HepG2 (cell line): Measurements from ENCODE around the gene IL10. TPM values are rescaled to one million over a fixed set of nuclear protein-coding genes. Genes with fewer than 3 reads are reported as not detected.

Source experiments
- ATAC-seq: fragments of 200-7000 bp; cut with Tn5 transposase; 3 replicates; pipeline ENCODE4 v1.9.1; 2020; ENCODE audit warnings: mild to moderate bottlenecking, moderate library complexity
- BruUV-seq: library from RNA; stranded (reverse); fragments of 400-500 nt; replicated peaks from 2 replicates; lab custom pipeline; 2021; lab: Mats Ljungman, UMichigan
- CTCF ChIA-PET: fragments of 300-600 bp; formaldehyde crosslinking; extraction: SDS; loops from one replicate; lab custom pipeline; 2021; ENCODE audit warnings: low total read pairs, inconsistent platforms, low intra/inter-chr PET ratio; lab: Yijun Ruan, JAX
- POLR2A ChIA-PET: fragments of 350-600 bp; sonication (Branson Sonifier 250); formaldehyde crosslinking; loops from one replicate; lab custom pipeline; 2020; ENCODE audit warnings: antibody characterized with exemption, inconsistent platforms; lab: Yijun Ruan, JAX
- DNase-seq: peaks from one replicate; pipeline ENCODE4 v3.0.0-alpha.2; 2015; ENCODE audit warnings: low spot score
- FAIRE-seq: peaks from 3 replicates; lab custom pipeline; 2011; peaks lifted over from hg19 to GRCh38; lab: Jason Lieb, UNC
- H2AFZ ChIP-seq: one replicate; pipeline ENCODE4 v1.6.1; 2011; ENCODE audit warnings: low read length, inconsistent platforms
- H3K27ac ChIP-seq: fragments of 300-600 bp; 3 replicates; pipeline ENCODE4 v1.8.0; 2011; ENCODE audit warnings: mixed run types, mild to moderate bottlenecking, mixed read lengths, low read length, inconsistent platforms; ENCODE audit not compliant: insufficient read depth; ENCODE audit errors: extremely low read length
- H3K27me3 ChIP-seq, 2 experiments: fragments of 200-600 bp in 1 of 2; 2 replicates in 1 of 2; 3 replicates in 1 of 2; pipeline versions ENCODE4 v1.6.0 to v1.8.0; 2011; ENCODE audit warnings: low read length in 2 of 2, mild to moderate bottlenecking in 2 of 2, moderate library complexity in 2 of 2, inconsistent platforms in 1 of 2; ENCODE audit not compliant: insufficient read depth in 2 of 2, control insufficient read depth in 1 of 2
- H3K36me3 ChIP-seq, 2 experiments: fragments of 200-600 bp in 1 of 2; replicated peaks in 1 of 2; 2 replicates in 1 of 2; 3 replicates in 1 of 2; pipeline versions ENCODE4 v1.5.1 to v1.8.0; 2011; ENCODE audit warnings: low read length in 2 of 2, inconsistent platforms in 1 of 2; ENCODE audit not compliant: insufficient read depth in 2 of 2, control insufficient read depth in 1 of 2
- H3K4me1 ChIP-seq: 2 replicates; pipeline ENCODE4 v1.5.1; 2012; ENCODE audit warnings: low read length, inconsistent platforms; ENCODE audit not compliant: insufficient read depth
- H3K4me2 ChIP-seq: 2 replicates; pipeline ENCODE4 v1.6.0; 2011; ENCODE audit warnings: low read depth, low read length, inconsistent platforms
- H3K4me3 ChIP-seq, 3 experiments: fragments of 200-600 bp in 1 of 3; sonication (generic), shearing (Covaris generic) in 1 of 3; replicated peaks in 1 of 3; 2 replicates each; pipeline ENCODE4 v1.5.1; 2011 to 2016; ENCODE audit warnings: low read length in 3 of 3, inconsistent platforms in 2 of 3, low read depth in 2 of 3, mild to moderate bottlenecking in 2 of 3, control low read depth in 1 of 3, mixed read lengths in 1 of 3; ENCODE audit not compliant: insufficient read depth in 1 of 3
- H3K79me2 ChIP-seq: one replicate; pipeline ENCODE4 v1.6.1; 2011; ENCODE audit warnings: low read length, inconsistent platforms; ENCODE audit not compliant: insufficient read depth
- H3K9ac ChIP-seq: 2 replicates; pipeline ENCODE4 v1.6.0; 2011; ENCODE audit warnings: mild to moderate bottlenecking, low read depth, low read length, inconsistent platforms; ENCODE audit not compliant: insufficient read depth
- H3K9me3 ChIP-seq: 2 replicates; pipeline ENCODE4 v1.5.1; 2012; ENCODE audit warnings: mild to moderate bottlenecking, low read length
- H4K20me1 ChIP-seq: 2 replicates; pipeline ENCODE4 v1.6.0; 2011; ENCODE audit warnings: inconsistent platforms, mild to moderate bottlenecking, low read length, moderate library complexity; ENCODE audit not compliant: insufficient read depth
- ATF6 ChIP-seq: sonication (generic); formaldehyde crosslinking; conservative IDR thresholded peaks from 2 replicates; pipeline ENCODE4 v1.4.0; 2020; ENCODE audit warnings: missing genetic modification reagents
- FOXO4 ChIP-seq: sonication (generic); formaldehyde crosslinking; conservative IDR thresholded peaks from 2 replicates; pipeline ENCODE4 v1.8.1; 2023; ENCODE audit warnings: missing genetic modification reagents
- KAT8 ChIP-seq: IDR thresholded peaks from 2 replicates; pipeline ENCODE4 v1.6.1; 2016; ENCODE audit warnings: missing genetic modification reagents, missing compliant biosample characterization
- MAFK ChIP-seq, 2 experiments: IDR thresholded peaks in 1 of 2; conservative IDR thresholded peaks in 1 of 2; 2 replicates each; pipeline ENCODE4 v1.6.1; 2011; ENCODE audit warnings: improper control_type of control experiment in 2 of 2, low read length in 2 of 2
- MED1 ChIP-seq: sonication (generic); formaldehyde crosslinking; IDR thresholded peaks from 2 replicates; pipeline ENCODE4 v1.4.0; 2020; ENCODE audit warnings: missing genetic modification reagents
- MED8 ChIP-seq: sonication (generic); formaldehyde crosslinking; IDR thresholded peaks from 2 replicates; pipeline ENCODE4 v1.8.1; 2023; ENCODE audit warnings: mild to moderate bottlenecking, missing genetic modification reagents; ENCODE audit not compliant: insufficient replicate concordance
- MIER2 ChIP-seq: IDR thresholded peaks from 2 replicates; pipeline ENCODE4 v1.6.1; 2016; ENCODE audit warnings: missing biosample characterization, missing genetic modification reagents
- REST ChIP-seq, 2 experiments: IDR thresholded peaks; 2 replicates each; pipeline ENCODE4 v1.6.1; 2011 to 2012; ENCODE audit warnings: low read length in 2 of 2, borderline replicate concordance in 1 of 2, low read depth in 1 of 2, mild to moderate bottlenecking in 1 of 2, moderate library complexity in 1 of 2
- RXRA ChIP-seq: sonication (generic); formaldehyde crosslinking; IDR thresholded peaks from 2 replicates; pipeline ENCODE4 v1.5.1; 2020; ENCODE audit warnings: missing genetic modification reagents
- SMAD9 ChIP-seq: sonication (generic); formaldehyde crosslinking; IDR thresholded peaks from 2 replicates; pipeline ENCODE4 v1.5.1; 2020; ENCODE audit warnings: mild to moderate bottlenecking, missing genetic modification reagents
- ZGPAT ChIP-seq: IDR thresholded peaks from 2 replicates; pipeline ENCODE4 v1.6.1; 2016; ENCODE audit warnings: mild to moderate bottlenecking
- ZNF160 ChIP-seq: sonication (generic); formaldehyde crosslinking; IDR thresholded peaks from 2 replicates; pipeline ENCODE4 v1.8.0; 2022; ENCODE audit warnings: mild to moderate bottlenecking, inconsistent platforms, missing genetic modification reagents
- ZNF720 ChIP-seq: sonication (generic); formaldehyde crosslinking; IDR thresholded peaks from 2 replicates; pipeline ENCODE4 v1.4.0; 2020; ENCODE audit warnings: missing genetic modification reagents
- ZNF776 ChIP-seq: sonication (generic); formaldehyde crosslinking; IDR thresholded peaks from 2 replicates; pipeline ENCODE4 v1.4.0; 2020; ENCODE audit warnings: mild to moderate bottlenecking, missing genetic modification reagents
- ZSCAN22 ChIP-seq: sonication (generic); formaldehyde crosslinking; IDR thresholded peaks from 2 replicates; pipeline ENCODE4 v1.4.0; 2020; ENCODE audit warnings: mild to moderate bottlenecking, missing genetic modification reagents
- WGBS: methylation state at CpG from one replicate; pipeline ENCODE4 v1.1.6; 2017; ENCODE audit warnings: low lambda C conversion rate; 5-methylcytosine and 5-hydroxymethylcytosine counted together
- in situ Hi-C: cut with HindIII; loops from 2 replicates; pipeline ENCODE4 v1.10.0; 2017; ENCODE audit warnings: low pct_unique_long_range_greater_than_20kb; ENCODE audit not compliant: extremely low pct_ligation_motif_present
- intact Hi-C: fragments of 100-400 bp; cut with micrococcal nuclease; formaldehyde crosslinking; loops from one replicate; pipeline ENCODE4 v1.10.0; 2022; ENCODE audit not compliant: unreplicated experiment
- polyA plus RNA-seq, 8 experiments: library from polyadenylated mRNA; depleted of rRNA in 3 of 8; stranded (reverse) in 7 of 8; unstranded in 1 of 8; fragments of >200 nt; fragmentation: Illumina TruSeq in 4 of 8; extraction: Trizol in 4 of 8; gene quantifications; 2 replicates each; pipeline versions ENCODE4 v1.2.1 to v1.2.3, GENCODE V29; 2011 to 2016; ENCODE audit warnings: low read depth in 4 of 8, missing spikeins in 1 of 8, mixed read lengths in 1 of 8; ENCODE audit not compliant: insufficient read depth in 1 of 8
- total RNA-seq, 5 experiments: library from RNA; depleted of rRNA; stranded (reverse); fragments of >200 nt; fragmentation: Illumina TruSeq; extraction: Trizol; gene quantifications; 2 replicates each; pipeline ENCODE4 v1.2.3, GENCODE V29; 2016; ENCODE audit warnings: low read depth in 1 of 5

IL10 gene
- total and polyA plus RNA-seq, 2 of the 13 experiments (the other 11 are each of a cell fraction or from before 2014, with no cell fraction given): not detected

GRCh38 chr1:206751891-206752290, 20.4 kb downstream of the IL10 start:
- no peak overlapping the region for H3K4me2 ChIP-seq
- H3K27ac ChIP-seq: no peak overlapping the region
- CTCF ChIA-PET: no interaction called here
- intact Hi-C loops: no loop called here
- no peak overlapping the region for H3K4me3 ChIP-seq
- H3K4me1 ChIP-seq: no peaks in the 10 kb centered on the region
- FAIRE-seq (no peak), ATAC-seq (no peak), DNase-seq (no peak)
- TF ChIP-seq ZNF160 (CRISPR knock-in tag): no peak
- TF ChIP-seq MIER2 (CRISPR knock-in tag): no peak
- no peak for TF ChIP-seq MED1 (CRISPR knock-in tag)
- TF ChIP-seq KAT8: no peak
- no peak for TF ChIP-seq MAFK (conservative IDR thresholded peaks at IDR 0.05 in 1 of 2, IDR thresholded peaks at IDR 0.05 in 1 of 2; ENCODE audit: low read length in 2 of 2)
- TF ChIP-seq REST (IDR thresholded peaks at IDR 0.05; ENCODE audit: borderline replicate concordance in 1 of 2, low read depth in 1 of 2, low read length in 2 of 2): no peak
- TF ChIP-seq ZNF776: no peak
- no peak for TF ChIP-seq ZGPAT (CRISPR knock-in tag)
- no peak for TF ChIP-seq MED8 (CRISPR knock-in tag)
- no peak for TF ChIP-seq SMAD9 (CRISPR knock-in tag)
- no peak for TF ChIP-seq RXRA (CRISPR knock-in tag)
- TF ChIP-seq FOXO4 (CRISPR knock-in tag): no peak
- no peak for TF ChIP-seq ZNF720 (CRISPR knock-in tag)
- TF ChIP-seq ZSCAN22 (CRISPR knock-in tag): no peak
- TF ChIP-seq ATF6 (CRISPR knock-in tag): no peak
- H4K20me1 ChIP-seq: no peaks in the 10 kb centered on the region
- WGBS: 13% methylated on average over 5 of the region's 5 CpGs
- no peak overlapping the region for H2AFZ ChIP-seq
- peaks cover 0 to 13% of the 10 kb centered on the region in 2 experiments; a peak in 3 of 5 replicates for H3K27me3 ChIP-seq
- in situ Hi-C loops: no loop called here
- POLR2A ChIA-PET: no interaction called here
- no TSS peak for BruUV-seq
- H3K79me2 ChIP-seq: no peaks in the 10 kb centered on the region
- H3K9me3 ChIP-seq: no peaks in the 10 kb centered on the region
- no peaks in the 10 kb centered on the region for H3K36me3 ChIP-seq
- no peak overlapping the region for H3K9ac ChIP-seq
